ENCODE data around the gene HCAR3.
"Not testable (repeated sequence)": the region's sequence is repeated elsewhere in the genome, so short reads cannot be mapped to it uniquely, and the experiment has no call there.

HCAR3 gene

GRCh38 chr12:122729583-122730214 is 13.1 kb upstream of the HCAR3 start:
- H3K9me3 ChIP-seq (ENCODE audit: low read depth, low read length) = no peaks in the 10 kb centered on the region
- no peak for DNase-seq (ENCODE audit: low read depth, low spot score)
- H3K36me3 ChIP-seq (ENCODE audit: insufficient read depth, low read length) = no peaks in the 10 kb centered on the region
- H3K4me3 ChIP-seq = no peak overlapping the region
- H3K9ac ChIP-seq (ENCODE audit: insufficient read length) = no peak overlapping the region
- no peak overlapping the region for H3K27ac ChIP-seq
- no peak for TF ChIP-seq FOXP2 (optimal IDR thresholded peaks at IDR 0.05; ENCODE audit: control extremely low read depth, extremely low read length, insufficient read depth)
- TF ChIP-seq POLR2AphosphoS5 (IDR thresholded peaks at IDR 0.05; ENCODE audit: borderline replicate concordance, low read depth, low read length) = no peak
- TF ChIP-seq EZH2 (IDR thresholded peaks at IDR 0.05) = no peak

- TF ChIP-seq POLR2AphosphoS5 (IDR thresholded peaks at IDR 0.05; ENCODE audit: borderline replicate concordance, low read depth, low read length) (no peak), FOXP2 (optimal IDR thresholded peaks at IDR 0.05; ENCODE audit: control extremely low read depth, extremely low read length, insufficient read depth) (no peak), EZH2 (IDR thresholded peaks at IDR 0.05) (no peak)
- no peak for DNase-seq (ENCODE audit: low read depth, low spot score)
- no peaks in the 10 kb centered on the region for H3K9me3 ChIP-seq (ENCODE audit: low read depth, low read length)
- H3K36me3 ChIP-seq (ENCODE audit: insufficient read depth, low read length) = no peaks in the 10 kb centered on the region
- no peak overlapping the region for H3K9ac ChIP-seq (ENCODE audit: insufficient read length)
- H3K4me3 ChIP-seq = no peak overlapping the region
- no peak overlapping the region for H3K27ac ChIP-seq
Observed at GRCh38 chr12:122726080-122726558, 9.5 kb upstream of the HCAR3 start.

- TF ChIP-seq POLR2AphosphoS5 (IDR thresholded peaks at IDR 0.05; ENCODE audit: borderline replicate concordance, low read depth, low read length) (no peak), EZH2 (IDR thresholded peaks at IDR 0.05) (no peak), FOXP2 (optimal IDR thresholded peaks at IDR 0.05; ENCODE audit: control extremely low read depth, extremely low read length, insufficient read depth) (no peak)
- DNase-seq (ENCODE audit: low read depth, low spot score) = no peak
Observed at GRCh38 chr12:122725452-122726079, 9.0 kb upstream of the HCAR3 start.

GRCh38 chr12:122724641-122725243 is 8.1 kb upstream of the HCAR3 start:
- no peak for TF ChIP-seq EZH2 (IDR thresholded peaks at IDR 0.05)
- no peak for TF ChIP-seq FOXP2 (optimal IDR thresholded peaks at IDR 0.05; ENCODE audit: control extremely low read depth, extremely low read length, insufficient read depth)
- TF ChIP-seq POLR2AphosphoS5 (IDR thresholded peaks at IDR 0.05; ENCODE audit: borderline replicate concordance, low read depth, low read length) = no peak
- no peak overlapping the region for H3K9ac ChIP-seq (ENCODE audit: insufficient read length)
- H3K36me3 ChIP-seq (ENCODE audit: insufficient read depth, low read length) = no peaks in the 10 kb centered on the region
- no peak for DNase-seq (ENCODE audit: low read depth, low spot score)
- no peak overlapping the region for H3K4me3 ChIP-seq
- H3K9me3 ChIP-seq (ENCODE audit: low read depth, low read length) = no peaks in the 10 kb centered on the region
- H3K27ac ChIP-seq = no peak overlapping the region

More at GRCh38 chr12:122725452-122726079, 9.0 kb upstream of the HCAR3 start:
- no peaks in the 10 kb centered on the region for H3K9me3 ChIP-seq (ENCODE audit: low read depth, low read length)
- H3K9ac ChIP-seq (ENCODE audit: insufficient read length) = no peak overlapping the region
- no peak overlapping the region for H3K4me3 ChIP-seq
- no peaks in the 10 kb centered on the region for H3K36me3 ChIP-seq (ENCODE audit: insufficient read depth, low read length)
- H3K27ac ChIP-seq = no peak overlapping the region

- Histone ChIP-seq H3K9ac (ENCODE audit: insufficient read length) (no peak overlapping the region), H3K4me3 (no peak overlapping the region), H3K36me3 (ENCODE audit: insufficient read depth, low read length) (no peaks in the 10 kb centered on the region), H3K9me3 (ENCODE audit: low read depth, low read length) (no peaks in the 10 kb centered on the region), H3K27ac (no peak overlapping the region)
- TF ChIP-seq EZH2 (IDR thresholded peaks at IDR 0.05) (no peak), POLR2AphosphoS5 (IDR thresholded peaks at IDR 0.05; ENCODE audit: borderline replicate concordance, low read depth, low read length) (no peak), FOXP2 (optimal IDR thresholded peaks at IDR 0.05; ENCODE audit: control extremely low read depth, extremely low read length, insufficient read depth) (no peak)
- DNase-seq (ENCODE audit: low read depth, low spot score) = no peak
Observed at GRCh38 chr12:122722387-122722786, 5.8 kb upstream of the HCAR3 start.

- no peaks in the 10 kb centered on the region for H3K36me3 ChIP-seq (ENCODE audit: insufficient read depth, low read length)
- no peak overlapping the region; the same call in 1 of the 2 replicates for H3K27ac ChIP-seq
- H3K9me3 ChIP-seq (ENCODE audit: low read depth, low read length) = no peaks in the 10 kb centered on the region
- no peak for DNase-seq (ENCODE audit: low read depth, low spot score)
- TF ChIP-seq EZH2 (IDR thresholded peaks at IDR 0.05) = no peak
- no peak overlapping the region for H3K9ac ChIP-seq (ENCODE audit: insufficient read length)
- H3K4me3 ChIP-seq = no peak overlapping the region
Observed at GRCh38 chr12:122721057-122721545, 4.5 kb upstream of the HCAR3 start.

GRCh38 chr12:122715211-122715610 is 1.4 kb downstream of the HCAR3 start:
- not testable (repeated sequence) for H3K9me3 ChIP-seq (ENCODE audit: low read depth, low read length); H3K36me3 ChIP-seq (ENCODE audit: insufficient read depth, low read length); H3K4me3 ChIP-seq; H3K9ac ChIP-seq (ENCODE audit: insufficient read length); DNase-seq (ENCODE audit: low read depth, low spot score); H3K27ac ChIP-seq

GRCh38 chr12:122713491-122714188 is 3.0 kb downstream of the HCAR3 start:
- H3K9ac ChIP-seq (ENCODE audit: insufficient read length); H3K4me3 ChIP-seq; H3K9me3 ChIP-seq (ENCODE audit: low read depth, low read length); H3K27ac ChIP-seq; H3K36me3 ChIP-seq (ENCODE audit: insufficient read depth, low read length); DNase-seq (ENCODE audit: low read depth, low spot score): not testable (repeated sequence)

GRCh38 chr12:122711266-122711665 is 5.3 kb downstream of the HCAR3 start:
- not testable (repeated sequence) for H3K9me3 ChIP-seq (ENCODE audit: low read depth, low read length); H3K27ac ChIP-seq; H3K9ac ChIP-seq (ENCODE audit: insufficient read length); H3K4me3 ChIP-seq; DNase-seq (ENCODE audit: low read depth, low spot score); H3K36me3 ChIP-seq (ENCODE audit: insufficient read depth, low read length)

- not testable (repeated sequence) for H3K9ac ChIP-seq (ENCODE audit: insufficient read length); H3K9me3 ChIP-seq (ENCODE audit: low read depth, low read length); H3K36me3 ChIP-seq (ENCODE audit: insufficient read depth, low read length); DNase-seq (ENCODE audit: low read depth, low spot score); H3K4me3 ChIP-seq; H3K27ac ChIP-seq
Observed at GRCh38 chr12:122710341-122710740, 6.3 kb downstream of the HCAR3 start.

GRCh38 chr12:122709287-122709686 is 7.3 kb downstream of the HCAR3 start:
- H3K36me3 ChIP-seq (ENCODE audit: insufficient read depth, low read length); H3K9ac ChIP-seq (ENCODE audit: insufficient read length); H3K9me3 ChIP-seq (ENCODE audit: low read depth, low read length); H3K27ac ChIP-seq; DNase-seq (ENCODE audit: low read depth, low spot score); H3K4me3 ChIP-seq: not testable (repeated sequence)

GRCh38 chr12:122703841-122704240 is 12.8 kb downstream of the HCAR3 start:
- not testable (repeated sequence) for H3K4me3 ChIP-seq; H3K36me3 ChIP-seq (ENCODE audit: insufficient read depth, low read length); DNase-seq (ENCODE audit: low read depth, low spot score); H3K9me3 ChIP-seq (ENCODE audit: low read depth, low read length); H3K27ac ChIP-seq; H3K9ac ChIP-seq (ENCODE audit: insufficient read length)

All from SK-N-MC (cell line).